Measurements from ENCODE around the gene C1orf87. TPM values are rescaled to one million over a fixed set of nuclear protein-coding genes. Genes with fewer than 3 reads are reported as not detected.
A peak's percentile ranks its signal among the peaks of the same experiment; 100 is the strongest.
"Not testable (repeated sequence)": the region's sequence is repeated elsewhere in the genome, so short reads cannot be mapped to it uniquely, and the experiment has no call there.

The C1orf87 gene
- total RNA-seq, 1 experiment from 2014 or later = 0.33 TPM

GRCh38 chr1:59971464-59971911, 102.1 kb downstream of the C1orf87 start:
- Histone ChIP-seq H3K9ac (ENCODE audit: extremely low read depth, insufficient read length, low read length) (no peak overlapping the region), H2BK5ac (ENCODE audit: insufficient read length, low read length) (no peak overlapping the region), H3K23ac (ENCODE audit: insufficient read length, low read depth, low read length) (no peak overlapping the region), H2AK5ac (ENCODE audit: insufficient read length, low read length) (no peak overlapping the region), H3K56ac (ENCODE audit: insufficient read length, low read depth, low read length) (no peak overlapping the region), H2BK20ac (ENCODE audit: low read depth, low read length, poor library complexity, severe bottlenecking) (no peak overlapping the region), H3K79me1 (ENCODE audit: insufficient read depth, low read depth, low read length, poor library complexity, severe bottlenecking) (no peaks in the 10 kb centered on the region), H3K18ac (ENCODE audit: insufficient read length, low read depth, low read length) (no peak overlapping the region), H3K4me2 (ENCODE audit: insufficient read depth, insufficient read length, low read length) (peak overlapping the region; percentile 58), H3K9me3 (ENCODE audit: control insufficient read depth, low read depth, low read length) (no peaks in the 10 kb centered on the region), H4K8ac (replicated peaks; ENCODE audit: insufficient read length, low read depth, low read length) (no peak overlapping the region), H2AFZ (ENCODE audit: low read length) (peak overlapping the region; percentile 88), H2BK15ac (ENCODE audit: low read depth, low read length) (no peak overlapping the region), H3K23me2 (ENCODE audit: insufficient read length, low read depth, low read length, poor library complexity, severe bottlenecking) (peaks cover 6% of the 10 kb centered on the region), H3K4ac (ENCODE audit: low read depth, low read length) (no peak overlapping the region), H3K14ac (ENCODE audit: insufficient read depth, low read length) (no peak overlapping the region), H3K27ac (ENCODE audit: insufficient read length, low read depth, low read length) (no peak overlapping the region), H4K5ac (ENCODE audit: insufficient read length, low read depth, low read length) (no peak overlapping the region), H2BK120ac (ENCODE audit: low read depth, low read length, poor library complexity, severe bottlenecking) (no peak overlapping the region), H4K20me1 (ENCODE audit: control insufficient read depth, insufficient read depth, insufficient read length) (no peaks in the 10 kb centered on the region), H3K4me1 (ENCODE audit: insufficient read depth, low read length) (no peaks in the 10 kb centered on the region), H2BK12ac (ENCODE audit: insufficient read length, low read depth, low read length) (no peak overlapping the region), H3T11ph (ENCODE audit: low read length) (no peak overlapping the region), H4K91ac (ENCODE audit: insufficient read length, low read depth, low read length) (no peak overlapping the region), H3K79me2 (ENCODE audit: insufficient read depth, low read length) (no peaks in the 10 kb centered on the region), H3K27me3 (ENCODE audit: insufficient read depth, low read length) (no peaks in the 10 kb centered on the region; the same call in 1 of the 2 replicates)
- WGBS (ENCODE audit: extremely low coverage, insufficient read length, low lambda C conversion rate) = no CpG with 5 or more reads among the region's 19 CpGs
- peak overlapping the region; percentile 47 to 52; a peak in 4 of 5 replicates for H3K4me3 Mint-ChIP-seq
- H3K27me3 Mint-ChIP-seq (ENCODE audit: low read depth) = peaks cover 17% of the 10 kb centered on the region
- H3K36me3 Mint-ChIP-seq (ENCODE audit: insufficient read depth in 1 of 3, low read depth in 3 of 3) = no peaks in the 10 kb centered on the region
- peak; percentile 82 for DNase-seq
- H3K9me3 Mint-ChIP-seq = no peaks in the 10 kb centered on the region
- peak; percentile 94 for TF ChIP-seq CTCF (conservative IDR thresholded peaks at IDR 0.05)
- H3K4me1 Mint-ChIP-seq = 0 out of 4 replicates have a peak, but pooled peaks cover 0 to 2% of the 10 kb centered on the region in 2 experiments
- H3K27ac Mint-ChIP-seq = no peak overlapping the region

GRCh38 chr1:59969542-59970175, 103.9 kb downstream of the C1orf87 start:
- not testable (repeated sequence) for H3K36me3 Mint-ChIP-seq (ENCODE audit: insufficient read depth in 1 of 3, low read depth in 3 of 3); H3K18ac ChIP-seq (ENCODE audit: insufficient read length, low read depth, low read length); H3K9me3 Mint-ChIP-seq; H2BK120ac ChIP-seq (ENCODE audit: low read depth, low read length, poor library complexity, severe bottlenecking); H2BK15ac ChIP-seq (ENCODE audit: low read depth, low read length); H4K20me1 ChIP-seq (ENCODE audit: control insufficient read depth, insufficient read depth, insufficient read length); H3K4me2 ChIP-seq (ENCODE audit: insufficient read depth, insufficient read length, low read length); H3K9ac ChIP-seq (ENCODE audit: extremely low read depth, insufficient read length, low read length); H3K27me3 Mint-ChIP-seq (ENCODE audit: low read depth); H3K23me2 ChIP-seq (ENCODE audit: insufficient read length, low read depth, low read length, poor library complexity, severe bottlenecking); H3K27ac ChIP-seq (ENCODE audit: insufficient read length, low read depth, low read length); H3K79me1 ChIP-seq (ENCODE audit: insufficient read depth, low read depth, low read length, poor library complexity, severe bottlenecking); H3K4me1 ChIP-seq (ENCODE audit: insufficient read depth, low read length); H3K27me3 ChIP-seq (ENCODE audit: insufficient read depth, low read length); H2AFZ ChIP-seq (ENCODE audit: low read length); H4K5ac ChIP-seq (ENCODE audit: insufficient read length, low read depth, low read length); H2AK5ac ChIP-seq (ENCODE audit: insufficient read length, low read length); H4K91ac ChIP-seq (ENCODE audit: insufficient read length, low read depth, low read length); H3K9me3 ChIP-seq (ENCODE audit: control insufficient read depth, low read depth, low read length); H3K14ac ChIP-seq (ENCODE audit: insufficient read depth, low read length); H3K79me2 ChIP-seq (ENCODE audit: insufficient read depth, low read length); H3K4me3 Mint-ChIP-seq; H3T11ph ChIP-seq (ENCODE audit: low read length); H2BK12ac ChIP-seq (ENCODE audit: insufficient read length, low read depth, low read length); H3K23ac ChIP-seq (ENCODE audit: insufficient read length, low read depth, low read length); H3K56ac ChIP-seq (ENCODE audit: insufficient read length, low read depth, low read length); H2BK20ac ChIP-seq (ENCODE audit: low read depth, low read length, poor library complexity, severe bottlenecking); DNase-seq; H2BK5ac ChIP-seq (ENCODE audit: insufficient read length, low read length); H4K8ac ChIP-seq (replicated peaks; ENCODE audit: insufficient read length, low read depth, low read length); H3K4ac ChIP-seq (ENCODE audit: low read depth, low read length); H3K4me1 Mint-ChIP-seq; H3K27ac Mint-ChIP-seq
- WGBS (ENCODE audit: extremely low coverage, insufficient read length, low lambda C conversion rate) = no CpG with 5 or more reads among the region's 42 CpGs
